ENCODE measurements around the gene NUP98. TPM values are rescaled to one million over a fixed set of nuclear protein-coding genes. Genes with fewer than 3 reads are reported as not detected.

The NUP98 gene
- polyA plus RNA-seq, 1 of the 3 experiments (the other 2 are of a cell fraction), result 56.4 TPM

DNA sequence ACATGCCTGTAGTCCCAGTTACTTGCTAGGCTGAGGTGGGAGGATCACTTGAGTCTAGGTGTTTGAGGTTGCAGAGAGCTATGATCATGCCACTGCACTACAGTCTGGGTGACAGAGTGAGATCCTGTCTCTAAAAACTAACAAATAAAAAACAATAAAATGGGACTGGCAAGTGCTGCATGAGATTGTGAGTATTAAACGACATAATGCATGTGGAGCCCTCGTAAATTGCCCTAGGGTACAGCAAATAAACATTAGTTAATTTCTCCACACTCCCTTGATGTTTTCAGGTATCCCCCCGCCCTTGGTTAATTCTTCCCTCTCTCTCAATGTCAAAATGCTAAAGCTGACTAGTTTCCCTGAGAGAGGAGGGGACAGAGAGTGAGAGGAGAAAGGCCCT, 48.3 kb upstream of the NUP98 start:
- Histone ChIP-seq H4K20me1 (ENCODE audit: insufficient read depth) (no peaks in the 10 kb centered on the region), H3K9ac (no peak overlapping the region), H2AFZ (ENCODE audit: low read depth) (no peak overlapping the region), H3K4me2 (no peak overlapping the region), H3K36me3 (replicated peaks in 1 of 2; ENCODE audit: control insufficient read depth in 1 of 2, insufficient read depth in 2 of 2, low read length in 1 of 2) (no peaks in the 10 kb centered on the region), H3F3A (replicated peaks; ENCODE audit: insufficient read depth) (peaks cover 4% of the 10 kb centered on the region), H3K9me2 (no peaks in the 10 kb centered on the region), H3K79me2 (ENCODE audit: insufficient read depth) (peaks cover 7% of the 10 kb centered on the region), H3K9me3 (no peaks in the 10 kb centered on the region), H3K27ac (ENCODE audit: low read depth in 2 of 2, low read length in 1 of 2) (no peak overlapping the region), H3K4me3 (ENCODE audit: low read depth in 2 of 2, low read length in 1 of 2) (no peak overlapping the region), H3K4me1 (ENCODE audit: control insufficient read depth in 1 of 2, insufficient read depth in 2 of 2, low read depth in 1 of 2, low read length in 1 of 2) (no peaks in the 10 kb centered on the region), H3K27me3 (ENCODE audit: insufficient read depth) (no peaks in the 10 kb centered on the region)
- CTCF ChIA-PET, result interaction anchor here (0.9 to 18.6 kb wide), 3 partner anchors 6 to 224 kb away, joined by 3 to 636 read pairs (median 134); partner anchors contain the start of gene STIM1
- 79% methylated on average over 3 of the region's 3 CpGs for WGBS (ENCODE audit: low lambda C conversion rate)
- TF ChIP-seq MXI1 (IDR thresholded peaks at IDR 0.05; ENCODE audit: low read depth, low read length) (no peak), RAD21 (IDR thresholded peaks at IDR 0.05; ENCODE audit: low read length) (no peak), FOSL2 (IDR thresholded peaks at IDR 0.05; ENCODE audit: borderline replicate concordance, low read depth) (no peak), RXRA (IDR thresholded peaks at IDR 0.05; ENCODE audit: borderline replicate concordance, low read depth) (no peak), JUND (IDR thresholded peaks at IDR 0.05) (no peak), FOXM1 (IDR thresholded peaks at IDR 0.05; ENCODE audit: low read depth) (no peak), GABPA (IDR thresholded peaks at IDR 0.05; ENCODE audit: low read depth) (no peak), SIN3A (IDR thresholded peaks at IDR 0.05; ENCODE audit: borderline replicate concordance, low read depth, low read length) (no peak), POLR2AphosphoS5 (IDR thresholded peaks at IDR 0.05; ENCODE audit: low read depth, low read length) (no peak), NRF1 (IDR thresholded peaks at IDR 0.05; ENCODE audit: low read depth, low read length) (no peak), GATA2 (CRISPR knock-in tag; IDR thresholded peaks at IDR 0.05) (no peak), FOXJ3 (CRISPR knock-in tag; IDR thresholded peaks at IDR 0.05) (no peak), NFIC (IDR thresholded peaks at IDR 0.05; ENCODE audit: borderline replicate concordance) (no peak)
- TF ChIP-seq, protein P1, sequence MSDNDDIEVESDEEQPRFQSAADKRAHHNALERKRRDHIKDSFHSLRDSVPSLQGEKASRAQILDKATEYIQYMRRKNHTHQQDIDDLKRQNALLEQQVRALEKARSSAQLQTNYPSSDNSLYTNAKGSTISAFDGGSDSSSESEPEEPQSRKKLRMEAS (IDR thresholded peaks at IDR 0.05; ENCODE audit: low read depth), result no peak
- TF ChIP-seq, protein P2, sequence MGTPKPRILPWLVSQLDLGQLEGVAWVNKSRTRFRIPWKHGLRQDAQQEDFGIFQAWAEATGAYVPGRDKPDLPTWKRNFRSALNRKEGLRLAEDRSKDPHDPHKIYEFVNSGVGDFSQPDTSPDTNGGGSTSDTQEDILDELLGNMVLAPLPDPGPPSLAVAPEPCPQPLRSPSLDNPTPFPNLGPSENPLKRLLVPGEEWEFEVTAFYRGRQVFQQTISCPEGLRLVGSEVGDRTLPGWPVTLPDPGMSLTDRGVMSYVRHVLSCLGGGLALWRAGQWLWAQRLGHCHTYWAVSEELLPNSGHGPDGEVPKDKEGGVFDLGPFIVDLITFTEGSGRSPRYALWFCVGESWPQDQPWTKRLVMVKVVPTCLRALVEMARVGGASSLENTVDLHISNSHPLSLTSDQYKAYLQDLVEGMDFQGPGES (IDR thresholded peaks at IDR 0.05; ENCODE audit: low read depth, low read length), result no peak
- TF ChIP-seq, protein P3, sequence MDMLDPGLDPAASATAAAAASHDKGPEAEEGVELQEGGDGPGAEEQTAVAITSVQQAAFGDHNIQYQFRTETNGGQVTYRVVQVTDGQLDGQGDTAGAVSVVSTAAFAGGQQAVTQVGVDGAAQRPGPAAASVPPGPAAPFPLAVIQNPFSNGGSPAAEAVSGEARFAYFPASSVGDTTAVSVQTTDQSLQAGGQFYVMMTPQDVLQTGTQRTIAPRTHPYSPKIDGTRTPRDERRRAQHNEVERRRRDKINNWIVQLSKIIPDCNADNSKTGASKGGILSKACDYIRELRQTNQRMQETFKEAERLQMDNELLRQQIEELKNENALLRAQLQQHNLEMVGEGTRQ (IDR thresholded peaks at IDR 0.05; ENCODE audit: borderline replicate concordance, low read depth, low read length), result no peak
- TF ChIP-seq, protein P4, sequence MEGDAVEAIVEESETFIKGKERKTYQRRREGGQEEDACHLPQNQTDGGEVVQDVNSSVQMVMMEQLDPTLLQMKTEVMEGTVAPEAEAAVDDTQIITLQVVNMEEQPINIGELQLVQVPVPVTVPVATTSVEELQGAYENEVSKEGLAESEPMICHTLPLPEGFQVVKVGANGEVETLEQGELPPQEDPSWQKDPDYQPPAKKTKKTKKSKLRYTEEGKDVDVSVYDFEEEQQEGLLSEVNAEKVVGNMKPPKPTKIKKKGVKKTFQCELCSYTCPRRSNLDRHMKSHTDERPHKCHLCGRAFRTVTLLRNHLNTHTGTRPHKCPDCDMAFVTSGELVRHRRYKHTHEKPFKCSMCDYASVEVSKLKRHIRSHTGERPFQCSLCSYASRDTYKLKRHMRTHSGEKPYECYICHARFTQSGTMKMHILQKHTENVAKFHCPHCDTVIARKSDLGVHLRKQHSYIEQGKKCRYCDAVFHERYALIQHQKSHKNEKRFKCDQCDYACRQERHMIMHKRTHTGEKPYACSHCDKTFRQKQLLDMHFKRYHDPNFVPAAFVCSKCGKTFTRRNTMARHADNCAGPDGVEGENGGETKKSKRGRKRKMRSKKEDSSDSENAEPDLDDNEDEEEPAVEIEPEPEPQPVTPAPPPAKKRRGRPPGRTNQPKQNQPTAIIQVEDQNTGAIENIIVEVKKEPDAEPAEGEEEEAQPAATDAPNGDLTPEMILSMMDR (IDR thresholded peaks at IDR 0.05), result no peak
- DNase-seq, result no peak
- POLR2A ChIA-PET, result no interaction called here

Data from SK-N-SH (cell line).